Measurements from ENCODE around the gene KCNS3.

Gene KCNS3

DNA sequence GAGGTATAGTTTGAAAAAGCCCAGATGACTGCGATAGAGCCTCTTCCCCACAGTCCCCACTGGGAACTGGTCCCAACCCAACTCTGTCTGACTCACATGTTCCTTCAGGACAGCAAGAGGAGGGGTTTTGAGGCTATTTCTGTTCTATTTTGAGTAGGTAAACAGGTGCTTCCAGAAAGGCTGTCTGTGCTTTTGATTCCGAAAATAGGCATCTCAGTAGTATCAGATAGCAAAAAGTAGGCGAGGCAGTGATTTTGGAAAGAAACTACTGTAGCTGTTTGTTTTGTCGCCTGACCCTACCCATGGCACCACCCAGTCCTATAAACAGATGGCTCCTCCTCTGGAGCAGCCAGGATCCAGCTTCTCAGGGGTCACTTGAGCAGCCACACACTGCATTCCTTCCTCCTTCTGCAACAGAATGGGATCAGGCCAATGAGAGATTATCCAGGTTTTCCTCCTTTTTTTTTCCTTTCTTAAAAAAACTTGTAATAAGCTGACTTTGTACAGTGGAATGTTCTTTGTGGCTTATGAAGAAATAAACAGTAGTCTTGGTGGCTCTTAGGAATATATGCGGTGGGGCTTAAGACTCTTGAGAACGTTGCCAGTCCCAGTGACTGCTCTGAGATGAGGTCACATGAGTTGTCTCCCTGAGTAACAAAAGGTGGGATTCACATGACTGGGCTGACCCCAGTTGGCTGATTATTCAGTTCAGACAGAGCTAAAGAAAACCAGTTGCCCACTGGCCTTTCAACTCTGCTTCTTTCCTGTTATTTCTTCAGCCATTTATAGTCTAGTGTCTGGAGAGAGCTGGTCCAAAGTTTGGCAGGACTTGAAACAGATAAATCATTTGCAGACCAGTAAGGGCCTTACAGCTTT lies 98.6 kb downstream of the KCNS3 start:
- H3K27me3 ChIP-seq (ENCODE audit: insufficient read depth, poor library complexity, severe bottlenecking), result no peaks in the 10 kb centered on the region
- no peak overlapping the region for H3K4me3 ChIP-seq (ENCODE audit: severe bottlenecking)
- no peaks in the 10 kb centered on the region for H3K9me3 ChIP-seq (ENCODE audit: severe bottlenecking)
- H3K4me1 ChIP-seq (ENCODE audit: insufficient read depth, poor library complexity, severe bottlenecking), result peaks cover 10% of the 10 kb centered on the region
- DNase-seq (ENCODE audit: low spot score) (no peak), ATAC-seq (ENCODE audit: low read depth) (peak; percentile 86)
- H3K36me3 ChIP-seq (ENCODE audit: low read depth), result no peaks in the 10 kb centered on the region
- H3K27ac ChIP-seq (ENCODE audit: poor library complexity, severe bottlenecking), result peak overlapping the region; percentile 26
- TF ChIP-seq, protein P1, sequence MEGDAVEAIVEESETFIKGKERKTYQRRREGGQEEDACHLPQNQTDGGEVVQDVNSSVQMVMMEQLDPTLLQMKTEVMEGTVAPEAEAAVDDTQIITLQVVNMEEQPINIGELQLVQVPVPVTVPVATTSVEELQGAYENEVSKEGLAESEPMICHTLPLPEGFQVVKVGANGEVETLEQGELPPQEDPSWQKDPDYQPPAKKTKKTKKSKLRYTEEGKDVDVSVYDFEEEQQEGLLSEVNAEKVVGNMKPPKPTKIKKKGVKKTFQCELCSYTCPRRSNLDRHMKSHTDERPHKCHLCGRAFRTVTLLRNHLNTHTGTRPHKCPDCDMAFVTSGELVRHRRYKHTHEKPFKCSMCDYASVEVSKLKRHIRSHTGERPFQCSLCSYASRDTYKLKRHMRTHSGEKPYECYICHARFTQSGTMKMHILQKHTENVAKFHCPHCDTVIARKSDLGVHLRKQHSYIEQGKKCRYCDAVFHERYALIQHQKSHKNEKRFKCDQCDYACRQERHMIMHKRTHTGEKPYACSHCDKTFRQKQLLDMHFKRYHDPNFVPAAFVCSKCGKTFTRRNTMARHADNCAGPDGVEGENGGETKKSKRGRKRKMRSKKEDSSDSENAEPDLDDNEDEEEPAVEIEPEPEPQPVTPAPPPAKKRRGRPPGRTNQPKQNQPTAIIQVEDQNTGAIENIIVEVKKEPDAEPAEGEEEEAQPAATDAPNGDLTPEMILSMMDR (IDR thresholded peaks at IDR 0.05; ENCODE audit: poor library complexity, severe bottlenecking), result no peak

DNA sequence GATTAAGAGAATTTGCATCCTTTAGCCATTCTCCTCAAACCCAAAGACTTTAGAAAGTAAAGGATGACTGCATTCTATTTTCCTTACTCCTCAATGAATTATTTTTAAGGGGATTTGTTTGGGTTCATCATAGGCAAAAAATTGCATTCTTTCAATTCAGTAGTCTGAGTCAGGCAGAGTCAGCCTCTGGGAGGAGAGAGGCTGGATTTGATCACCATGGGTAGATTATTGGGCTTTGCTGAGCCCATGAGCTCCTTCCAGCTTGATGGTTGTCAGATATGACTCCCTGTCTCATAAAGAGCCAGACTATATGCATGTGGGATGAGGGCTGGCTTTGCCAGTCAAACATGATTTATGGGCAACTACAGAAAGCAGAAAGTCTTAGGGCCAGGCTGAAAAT lies 101.2 kb downstream of the KCNS3 start:
- H3K4me1 ChIP-seq (ENCODE audit: insufficient read depth, poor library complexity, severe bottlenecking), result peaks cover 10% of the 10 kb centered on the region
- H3K27ac ChIP-seq (ENCODE audit: poor library complexity, severe bottlenecking), result no peak overlapping the region
- H3K36me3 ChIP-seq (ENCODE audit: low read depth), result no peaks in the 10 kb centered on the region
- no peaks in the 10 kb centered on the region for H3K9me3 ChIP-seq (ENCODE audit: severe bottlenecking)
- no peaks in the 10 kb centered on the region for H3K27me3 ChIP-seq (ENCODE audit: insufficient read depth, poor library complexity, severe bottlenecking)
- ATAC-seq (ENCODE audit: low read depth), result no peak
- TF ChIP-seq, protein P1 (IDR thresholded peaks at IDR 0.05; ENCODE audit: poor library complexity, severe bottlenecking), result no peak
- H3K4me3 ChIP-seq (ENCODE audit: severe bottlenecking), result no peak overlapping the region
- no peak for DNase-seq (ENCODE audit: low spot score)

DNA sequence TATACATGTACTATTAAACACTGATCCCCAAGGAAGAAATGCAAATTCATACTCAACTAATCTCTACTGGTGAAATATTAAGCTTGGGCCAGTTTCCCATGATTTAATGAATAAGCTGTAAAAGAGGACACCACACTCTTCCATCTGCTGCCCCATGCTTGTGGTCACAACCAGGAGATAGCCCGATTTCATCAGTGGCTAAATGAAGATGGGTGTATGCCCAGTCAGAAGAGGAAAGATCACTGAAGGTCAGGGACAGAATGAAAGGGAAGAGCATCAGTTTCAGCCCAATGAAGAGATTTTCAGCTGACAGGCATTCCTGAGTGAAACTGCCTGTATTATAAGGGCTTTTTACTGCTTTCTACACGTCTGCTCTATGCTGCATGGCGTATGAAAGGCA lies 103.5 kb downstream of the KCNS3 start:
- Histone ChIP-seq H3K9me3 (ENCODE audit: severe bottlenecking) (no peaks in the 10 kb centered on the region), H3K36me3 (ENCODE audit: low read depth) (no peaks in the 10 kb centered on the region), H3K4me1 (ENCODE audit: insufficient read depth, poor library complexity, severe bottlenecking) (peaks cover 5% of the 10 kb centered on the region), H3K4me3 (ENCODE audit: severe bottlenecking) (no peak overlapping the region), H3K27me3 (ENCODE audit: insufficient read depth, poor library complexity, severe bottlenecking) (no peaks in the 10 kb centered on the region), H3K27ac (ENCODE audit: poor library complexity, severe bottlenecking) (no peak overlapping the region)
- TF ChIP-seq, protein P1 (IDR thresholded peaks at IDR 0.05; ENCODE audit: poor library complexity, severe bottlenecking), result no peak
- DNase-seq (ENCODE audit: low spot score), result no peak
- no peak for ATAC-seq (ENCODE audit: low read depth)

All from RWPE2 (cell line).